ENCODE results near the gene GPATCH8.
"Not testable (repeated sequence)": the region's sequence is repeated elsewhere in the genome, so short reads cannot be mapped to it uniquely, and the experiment has no call there.

Gene GPATCH8

GRCh38 chr17:44503147-44504029 lies at the start of gene GPATCH8:
Gene GPATCH8, minus strand, starts transcription at chr17:44503406. Its CDS starts 36 bp downstream, at chr17:44503370.
- peak; percentile 80 to 92 (median 86) for DNase-seq

GRCh38 chr17:44552361-44552760 lies 49.2 kb upstream of the GPATCH8 start:
- no peak for DNase-seq

GRCh38 chr17:44549686-44550085 lies 46.5 kb upstream of the GPATCH8 start:
- DNase-seq: no peak

- DNase-seq: no peak
These were observed 45.4 kb upstream of the GPATCH8 start for GRCh38 chr17:44548376-44549230.

- no peak for DNase-seq
These were observed 44.5 kb upstream of the GPATCH8 start for GRCh38 chr17:44547625-44548267.

- DNase-seq: no peak
These were observed 43.7 kb upstream of the GPATCH8 start for GRCh38 chr17:44546671-44547606.

- no peak for DNase-seq
These were observed 40.8 kb upstream of the GPATCH8 start for GRCh38 chr17:44543905-44544523.

GRCh38 chr17:44543213-44543904 lies 40.2 kb upstream of the GPATCH8 start:
- DNase-seq: no peak

GRCh38 chr17:44541884-44542581 lies 38.8 kb upstream of the GPATCH8 start:
- DNase-seq: no peak

- DNase-seq: no peak
These were observed 37.3 kb upstream of the GPATCH8 start for GRCh38 chr17:44540246-44541084.

GRCh38 chr17:44539673-44540072 lies 36.5 kb upstream of the GPATCH8 start:
- no peak for DNase-seq

GRCh38 chr17:44537922-44538321 lies 34.7 kb upstream of the GPATCH8 start:
- DNase-seq: not testable (repeated sequence)

GRCh38 chr17:44536090-44536953 lies 33.1 kb upstream of the GPATCH8 start:
- DNase-seq: no peak

GRCh38 chr17:44533533-44534246 lies 30.5 kb upstream of the GPATCH8 start:
- peak; percentile 75 to 81 (median 79) for DNase-seq

GRCh38 chr17:44530896-44531418 lies 27.8 kb upstream of the GPATCH8 start:
- no peak for DNase-seq

- DNase-seq: no peak
These were observed 26.7 kb upstream of the GPATCH8 start for GRCh38 chr17:44529864-44530263.

- DNase-seq: no peak
These were observed 24.7 kb upstream of the GPATCH8 start for GRCh38 chr17:44527954-44528353.

Data from activated naive CD4-positive, alpha-beta T cell (primary cell).